HEK293 (cell line): ENCODE measurements around the gene STRN4.

Source experiments
- EGR2 ChIP-seq: fragments of 450-650 bp; formaldehyde crosslinking; IDR thresholded peaks from 2 replicates; pipeline ENCODE4 v1.5.1; 2016; ENCODE audit warnings: low read depth, missing biosample characterization, missing genetic modification characterization
- GLI2 ChIP-seq: fragments of 450-650 bp; formaldehyde crosslinking; IDR thresholded peaks from 2 replicates; pipeline ENCODE4; 2017; ENCODE audit warnings: missing biosample characterization, missing genetic modification characterization, low read depth, borderline replicate concordance
- KLF10 ChIP-seq: fragments of 450-650 bp; IDR thresholded peaks from 2 replicates; pipeline ENCODE4 v1.5.1; 2018; ENCODE audit warnings: missing biosample characterization, mild to moderate bottlenecking, missing genetic modification characterization
- KLF9 ChIP-seq: fragments of 450-650 bp; formaldehyde crosslinking; IDR thresholded peaks from 2 replicates; pipeline ENCODE4 v1.5.1; 2016; ENCODE audit warnings: missing biosample characterization, missing genetic modification characterization, low read depth
- PBX3 ChIP-seq: sonication (generic); formaldehyde crosslinking; IDR thresholded peaks from 2 replicates; pipeline ENCODE4 v1.8.1; 2022; ENCODE audit warnings: mild to moderate bottlenecking, moderate library complexity, missing genetic modification reagents
- PRDM10 ChIP-seq: fragments of 450-650 bp; formaldehyde crosslinking; IDR thresholded peaks from 2 replicates; pipeline ENCODE4 v1.5.1; 2016; ENCODE audit warnings: missing biosample characterization, missing genetic modification characterization
- ZBTB17 ChIP-seq: fragments of 450-650 bp; formaldehyde crosslinking; IDR thresholded peaks from 2 replicates; pipeline ENCODE4 v1.5.1; 2016; ENCODE audit warnings: missing biosample characterization, missing genetic modification characterization
- ZBTB48 ChIP-seq: fragments of 450-650 bp; formaldehyde crosslinking; IDR thresholded peaks from 2 replicates; pipeline ENCODE4 v1.5.1; 2016; ENCODE audit warnings: missing biosample characterization, missing genetic modification characterization
- ZIC2 ChIP-seq: fragments of 450-650 bp; formaldehyde crosslinking; IDR thresholded peaks from 2 replicates; pipeline ENCODE4 v1.5.1; 2016; ENCODE audit warnings: missing biosample characterization, missing genetic modification characterization
- ZNF112 ChIP-seq: fragments of 450-650 bp; formaldehyde crosslinking; IDR thresholded peaks from 2 replicates; pipeline ENCODE4 v1.5.0; 2017; ENCODE audit warnings: missing biosample characterization, missing genetic modification characterization
- ZNF146 ChIP-seq: fragments of 450-650 bp; formaldehyde crosslinking; IDR thresholded peaks from 2 replicates; pipeline ENCODE4 v1.5.1; 2016; ENCODE audit warnings: missing biosample characterization, missing genetic modification characterization
- ZNF16 ChIP-seq: fragments of 450-650 bp; formaldehyde crosslinking; IDR thresholded peaks from 2 replicates; pipeline ENCODE4 v1.5.1; 2016; ENCODE audit warnings: low read depth, missing biosample characterization, missing genetic modification characterization
- ZNF366 ChIP-seq: fragments of 450-650 bp; formaldehyde crosslinking; conservative IDR thresholded peaks from 2 replicates; pipeline ENCODE4 v1.5.1; 2016; ENCODE audit warnings: missing biosample characterization, missing genetic modification characterization
- ZNF560 ChIP-seq: fragments of 450-650 bp; formaldehyde crosslinking; IDR thresholded peaks from 2 replicates; pipeline ENCODE4 v1.5.1; 2017; ENCODE audit warnings: missing biosample characterization, missing genetic modification characterization, borderline replicate concordance
- ZNF626 ChIP-seq: fragments of 450-650 bp; sonication (Bioruptor Pico); formaldehyde crosslinking; IDR thresholded peaks from 2 replicates; pipeline ENCODE4 v1.5.1; 2018; ENCODE audit warnings: missing biosample characterization, missing genetic modification characterization, inconsistent platforms
- ZNF776 ChIP-seq: fragments of 450-650 bp; formaldehyde crosslinking; IDR thresholded peaks from 2 replicates; pipeline ENCODE4 v1.5.0; 2017; ENCODE audit warnings: missing biosample characterization, missing genetic modification characterization, borderline replicate concordance
- TF ChIP-seq, protein P1 (sequence below): fragments of 450-650 bp; formaldehyde crosslinking; IDR thresholded peaks from 2 replicates; pipeline ENCODE4 v1.5.1; 2017; ENCODE audit warnings: missing biosample characterization, missing genetic modification characterization
- TF ChIP-seq, protein P2 (sequence below): fragments of 450-650 bp; formaldehyde crosslinking; IDR thresholded peaks from 2 replicates; pipeline ENCODE4 v1.5.1; 2016; ENCODE audit warnings: missing biosample characterization, missing genetic modification characterization
- TF ChIP-seq, protein P3 (sequence below): fragments of 450-650 bp; formaldehyde crosslinking; IDR thresholded peaks from 2 replicates; pipeline ENCODE4 v1.5.1; 2017; ENCODE audit warnings: missing biosample characterization, missing genetic modification characterization
- TF ChIP-seq, protein P4 (sequence below): fragments of 450-650 bp; formaldehyde crosslinking; IDR thresholded peaks from 2 replicates; pipeline ENCODE4 v1.5.1; 2016; ENCODE audit warnings: missing biosample characterization, missing genetic modification characterization
- TF ChIP-seq, protein P5 (sequence below): fragments of 450-650 bp; formaldehyde crosslinking; IDR thresholded peaks from 2 replicates; pipeline ENCODE4 v1.5.1; 2016; ENCODE audit warnings: missing biosample characterization, missing genetic modification characterization, borderline replicate concordance

STRN4 gene

GRCh38 chr19:46786236-46787039, 40.2 kb upstream of the STRN4 start (continued):
- TF ChIP-seq KLF10 (tag by site-specific recombination) (peak; percentile 96), ZNF560 (no peak), ZNF146 (tag by site-specific recombination) (no peak), GLI2 (tag by site-specific recombination) (no peak), ZNF112 (tag by site-specific recombination) (no peak), ZBTB17 (peak; percentile 71; the same call in 1 of the 2 replicates), ZNF16 (tag by site-specific recombination) (peak; percentile 87; the same call in 1 of the 2 replicates), ZBTB48 (peak; percentile 63; the same call in 1 of the 2 replicates), PBX3 (CRISPR knock-in tag) (peak; percentile 41; the same call in 1 of the 2 replicates), KLF9 (tag by site-specific recombination) (peak; percentile 96), ZNF366 (tag by site-specific recombination) (no peak), ZNF626 (tag by site-specific recombination) (no peak), EGR2 (tag by site-specific recombination) (0 out of 2 replicates have a peak, but pooled peaks have one; percentile 6), ZNF776 (no peak), PRDM10 (tag by site-specific recombination) (peak; percentile 99), ZIC2 (tag by site-specific recombination) (no peak)
- TF ChIP-seq, protein P1, sequence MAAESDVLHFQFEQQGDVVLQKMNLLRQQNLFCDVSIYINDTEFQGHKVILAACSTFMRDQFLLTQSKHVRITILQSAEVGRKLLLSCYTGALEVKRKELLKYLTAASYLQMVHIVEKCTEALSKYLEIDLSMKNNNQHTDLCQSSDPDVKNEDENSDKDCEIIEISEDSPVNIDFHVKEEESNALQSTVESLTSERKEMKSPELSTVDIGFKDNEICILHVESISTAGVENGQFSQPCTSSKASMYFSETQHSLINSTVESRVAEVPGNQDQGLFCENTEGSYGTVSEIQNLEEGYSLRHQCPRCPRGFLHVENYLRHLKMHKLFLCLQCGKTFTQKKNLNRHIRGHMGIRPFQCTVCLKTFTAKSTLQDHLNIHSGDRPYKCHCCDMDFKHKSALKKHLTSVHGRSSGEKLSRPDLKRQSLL (tag by site-specific recombination): peak; percentile 37; the same call in 1 of the 2 replicates
- TF ChIP-seq, protein P2, sequence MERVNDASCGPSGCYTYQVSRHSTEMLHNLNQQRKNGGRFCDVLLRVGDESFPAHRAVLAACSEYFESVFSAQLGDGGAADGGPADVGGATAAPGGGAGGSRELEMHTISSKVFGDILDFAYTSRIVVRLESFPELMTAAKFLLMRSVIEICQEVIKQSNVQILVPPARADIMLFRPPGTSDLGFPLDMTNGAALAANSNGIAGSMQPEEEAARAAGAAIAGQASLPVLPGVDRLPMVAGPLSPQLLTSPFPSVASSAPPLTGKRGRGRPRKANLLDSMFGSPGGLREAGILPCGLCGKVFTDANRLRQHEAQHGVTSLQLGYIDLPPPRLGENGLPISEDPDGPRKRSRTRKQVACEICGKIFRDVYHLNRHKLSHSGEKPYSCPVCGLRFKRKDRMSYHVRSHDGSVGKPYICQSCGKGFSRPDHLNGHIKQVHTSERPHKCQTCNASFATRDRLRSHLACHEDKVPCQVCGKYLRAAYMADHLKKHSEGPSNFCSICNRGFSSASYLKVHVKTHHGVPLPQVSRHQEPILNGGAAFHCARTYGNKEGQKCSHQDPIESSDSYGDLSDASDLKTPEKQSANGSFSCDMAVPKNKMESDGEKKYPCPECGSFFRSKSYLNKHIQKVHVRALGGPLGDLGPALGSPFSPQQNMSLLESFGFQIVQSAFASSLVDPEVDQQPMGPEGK (tag by site-specific recombination): peak; percentile 99
- TF ChIP-seq, protein P3, sequence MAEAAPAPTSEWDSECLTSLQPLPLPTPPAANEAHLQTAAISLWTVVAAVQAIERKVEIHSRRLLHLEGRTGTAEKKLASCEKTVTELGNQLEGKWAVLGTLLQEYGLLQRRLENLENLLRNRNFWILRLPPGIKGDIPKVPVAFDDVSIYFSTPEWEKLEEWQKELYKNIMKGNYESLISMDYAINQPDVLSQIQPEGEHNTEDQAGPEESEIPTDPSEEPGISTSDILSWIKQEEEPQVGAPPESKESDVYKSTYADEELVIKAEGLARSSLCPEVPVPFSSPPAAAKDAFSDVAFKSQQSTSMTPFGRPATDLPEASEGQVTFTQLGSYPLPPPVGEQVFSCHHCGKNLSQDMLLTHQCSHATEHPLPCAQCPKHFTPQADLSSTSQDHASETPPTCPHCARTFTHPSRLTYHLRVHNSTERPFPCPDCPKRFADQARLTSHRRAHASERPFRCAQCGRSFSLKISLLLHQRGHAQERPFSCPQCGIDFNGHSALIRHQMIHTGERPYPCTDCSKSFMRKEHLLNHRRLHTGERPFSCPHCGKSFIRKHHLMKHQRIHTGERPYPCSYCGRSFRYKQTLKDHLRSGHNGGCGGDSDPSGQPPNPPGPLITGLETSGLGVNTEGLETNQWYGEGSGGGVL (tag by site-specific recombination): peak; percentile 82
- TF ChIP-seq, protein P4, sequence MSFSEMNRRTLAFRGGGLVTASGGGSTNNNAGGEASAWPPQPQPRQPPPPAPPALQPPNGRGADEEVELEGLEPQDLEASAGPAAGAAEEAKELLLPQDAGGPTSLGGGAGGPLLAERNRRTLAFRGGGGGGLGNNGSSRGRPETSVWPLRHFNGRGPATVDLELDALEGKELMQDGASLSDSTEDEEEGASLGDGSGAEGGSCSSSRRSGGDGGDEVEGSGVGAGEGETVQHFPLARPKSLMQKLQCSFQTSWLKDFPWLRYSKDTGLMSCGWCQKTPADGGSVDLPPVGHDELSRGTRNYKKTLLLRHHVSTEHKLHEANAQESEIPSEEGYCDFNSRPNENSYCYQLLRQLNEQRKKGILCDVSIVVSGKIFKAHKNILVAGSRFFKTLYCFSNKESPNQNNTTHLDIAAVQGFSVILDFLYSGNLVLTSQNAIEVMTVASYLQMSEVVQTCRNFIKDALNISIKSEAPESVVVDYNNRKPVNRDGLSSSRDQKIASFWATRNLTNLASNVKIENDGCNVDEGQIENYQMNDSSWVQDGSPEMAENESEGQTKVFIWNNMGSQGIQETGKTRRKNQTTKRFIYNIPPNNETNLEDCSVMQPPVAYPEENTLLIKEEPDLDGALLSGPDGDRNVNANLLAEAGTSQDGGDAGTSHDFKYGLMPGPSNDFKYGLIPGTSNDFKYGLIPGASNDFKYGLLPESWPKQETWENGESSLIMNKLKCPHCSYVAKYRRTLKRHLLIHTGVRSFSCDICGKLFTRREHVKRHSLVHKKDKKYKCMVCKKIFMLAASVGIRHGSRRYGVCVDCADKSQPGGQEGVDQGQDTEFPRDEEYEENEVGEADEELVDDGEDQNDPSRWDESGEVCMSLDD (tag by site-specific recombination): peak; percentile 86
- TF ChIP-seq, protein P5, sequence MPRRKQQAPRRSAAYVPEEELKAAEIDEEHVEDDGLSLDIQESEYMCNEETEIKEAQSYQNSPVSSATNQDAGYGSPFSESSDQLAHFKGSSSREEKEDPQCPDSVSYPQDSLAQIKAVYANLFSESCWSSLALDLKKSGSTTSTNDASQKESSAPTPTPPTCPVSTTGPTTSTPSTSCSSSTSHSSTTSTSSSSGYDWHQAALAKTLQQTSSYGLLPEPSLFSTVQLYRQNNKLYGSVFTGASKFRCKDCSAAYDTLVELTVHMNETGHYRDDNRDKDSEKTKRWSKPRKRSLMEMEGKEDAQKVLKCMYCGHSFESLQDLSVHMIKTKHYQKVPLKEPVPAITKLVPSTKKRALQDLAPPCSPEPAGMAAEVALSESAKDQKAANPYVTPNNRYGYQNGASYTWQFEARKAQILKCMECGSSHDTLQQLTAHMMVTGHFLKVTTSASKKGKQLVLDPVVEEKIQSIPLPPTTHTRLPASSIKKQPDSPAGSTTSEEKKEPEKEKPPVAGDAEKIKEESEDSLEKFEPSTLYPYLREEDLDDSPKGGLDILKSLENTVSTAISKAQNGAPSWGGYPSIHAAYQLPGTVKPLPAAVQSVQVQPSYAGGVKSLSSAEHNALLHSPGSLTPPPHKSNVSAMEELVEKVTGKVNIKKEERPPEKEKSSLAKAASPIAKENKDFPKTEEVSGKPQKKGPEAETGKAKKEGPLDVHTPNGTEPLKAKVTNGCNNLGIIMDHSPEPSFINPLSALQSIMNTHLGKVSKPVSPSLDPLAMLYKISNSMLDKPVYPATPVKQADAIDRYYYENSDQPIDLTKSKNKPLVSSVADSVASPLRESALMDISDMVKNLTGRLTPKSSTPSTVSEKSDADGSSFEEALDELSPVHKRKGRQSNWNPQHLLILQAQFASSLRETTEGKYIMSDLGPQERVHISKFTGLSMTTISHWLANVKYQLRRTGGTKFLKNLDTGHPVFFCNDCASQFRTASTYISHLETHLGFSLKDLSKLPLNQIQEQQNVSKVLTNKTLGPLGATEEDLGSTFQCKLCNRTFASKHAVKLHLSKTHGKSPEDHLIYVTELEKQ: no peak
